Fibroblast of mammary gland (primary cell): ENCODE data around the gene RASGRP1.

Source experiments
- DNase-seq: peaks from one replicate; pipeline ENCODE4 v3.0.0-alpha.2; 2010; ENCODE audit warnings: low read depth
- H3K4me3 ChIP-seq: 2 replicates; pipeline ENCODE4 v1.5.1; 2011; ENCODE audit warnings: low read depth, mild to moderate bottlenecking, low read length, moderate library complexity; ENCODE audit not compliant: control insufficient read depth
- CTCF ChIP-seq: conservative IDR thresholded peaks from 2 replicates; pipeline ENCODE4 v1.5.1; 2011; ENCODE audit warnings: low read depth, low read length, inconsistent platforms; ENCODE audit not compliant: control insufficient read depth, insufficient read depth

The RASGRP1 gene

DNA sequence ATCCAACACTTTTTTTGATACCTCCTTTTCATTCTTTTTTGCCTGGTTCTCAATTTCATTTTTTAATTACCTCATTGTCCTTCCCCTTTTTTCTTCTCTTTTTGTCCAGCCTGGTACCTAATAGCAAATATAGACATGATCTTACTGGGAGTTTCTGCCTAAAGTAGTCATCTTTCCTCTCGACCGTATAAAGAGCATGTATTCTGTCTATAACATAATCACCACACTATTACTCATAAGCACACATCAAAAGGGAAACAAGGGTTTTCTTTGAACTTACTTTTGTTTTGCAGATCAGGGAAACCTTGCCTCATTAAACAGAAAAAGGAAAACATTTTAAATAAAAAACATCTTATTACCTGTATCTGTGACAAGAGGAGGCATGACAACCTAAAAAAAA is 77.7 kb downstream of the RASGRP1 start:
- TF ChIP-seq CTCF = no peak
- H3K4me3 ChIP-seq = no peak overlapping the region
- DNase-seq = no peak

DNA sequence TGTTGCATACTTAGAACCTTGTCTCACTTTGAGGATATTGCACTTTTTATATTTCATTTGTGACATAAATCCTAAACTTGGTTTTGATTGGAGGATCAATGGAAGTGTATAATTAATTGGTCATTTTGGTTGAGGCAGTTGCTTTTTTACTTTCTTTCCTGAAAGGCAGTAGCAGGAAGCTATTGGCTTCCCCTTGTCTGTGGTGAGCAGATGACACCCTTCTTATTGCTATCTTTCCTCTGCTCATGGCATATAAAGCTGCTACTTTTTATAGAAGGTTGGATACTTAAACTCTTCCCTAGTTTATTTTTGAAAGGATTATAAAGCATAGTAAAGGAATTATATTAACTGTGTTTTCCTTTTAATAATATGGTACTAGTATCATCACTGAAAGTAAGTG is 82.0 kb downstream of the RASGRP1 start:
- no peak overlapping the region for H3K4me3 ChIP-seq

GRCh38 chr15:38481761-38482160 is 82.9 kb downstream of the RASGRP1 start:
- DNase-seq = no peak
- no peak for TF ChIP-seq CTCF
- no peak overlapping the region for H3K4me3 ChIP-seq

More for the DNA sequence above, 82.0 kb downstream of the RASGRP1 start:
- no peak for TF ChIP-seq CTCF
- DNase-seq = no peak

DNA sequence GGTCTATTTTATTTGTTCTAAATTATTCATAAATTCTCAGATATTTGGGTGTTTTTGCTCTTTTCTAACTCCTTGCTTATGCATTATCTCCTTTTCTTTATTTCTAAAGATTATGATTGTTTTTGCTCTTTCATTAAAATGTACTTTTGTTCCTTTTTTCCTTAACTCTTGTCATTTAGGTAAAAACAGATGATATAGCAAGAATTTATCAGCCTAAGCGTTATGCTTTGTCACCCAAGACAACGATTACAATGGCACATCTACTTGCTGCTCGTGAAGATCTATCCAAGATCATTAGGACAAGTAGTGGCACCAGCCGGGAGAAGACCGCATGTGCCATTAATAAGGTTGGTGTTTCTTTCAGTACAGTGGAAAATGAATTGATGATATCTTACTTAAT is 83.5 kb downstream of the RASGRP1 start:
- no peak overlapping the region for H3K4me3 ChIP-seq
- no peak for DNase-seq
- no peak for TF ChIP-seq CTCF

DNA sequence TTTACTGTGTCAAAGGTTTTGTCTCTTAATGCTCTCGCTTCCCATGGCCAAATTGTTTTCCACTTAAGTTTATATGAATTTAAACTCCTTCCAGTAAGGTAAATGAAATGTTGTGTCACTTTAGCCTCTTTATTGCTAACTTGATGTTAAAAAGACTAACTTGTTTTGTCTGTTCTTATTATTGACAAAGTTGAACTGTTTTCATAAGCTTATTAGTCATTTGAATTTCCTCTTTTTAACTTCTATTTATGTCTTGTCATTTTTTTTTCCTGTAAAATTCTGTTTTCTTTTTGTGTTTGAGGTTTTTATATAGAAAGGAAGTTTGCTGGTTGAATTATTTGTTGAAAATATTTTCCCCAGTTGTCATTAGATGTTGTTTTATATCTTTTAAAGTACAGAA is 84.9 kb downstream of the RASGRP1 start:
- no peak for TF ChIP-seq CTCF
- no peak for DNase-seq
- H3K4me3 ChIP-seq = no peak overlapping the region

DNA sequence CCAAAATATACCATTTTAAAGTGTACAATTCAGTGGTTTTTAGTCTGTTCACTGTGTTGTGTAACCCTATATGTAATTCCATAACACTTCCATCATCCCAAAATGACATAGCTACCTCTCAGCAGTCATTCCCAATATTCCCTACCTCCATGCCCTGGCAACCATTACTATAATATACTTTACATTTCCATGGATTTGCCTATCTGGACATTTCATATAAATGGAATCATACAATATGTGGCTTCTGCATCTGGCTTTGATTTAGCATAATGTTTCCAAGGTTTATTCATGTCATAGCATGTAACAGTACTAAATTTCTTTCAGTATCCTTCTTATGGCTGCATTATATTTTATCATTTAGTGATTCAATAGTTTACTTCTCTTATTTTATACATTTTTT is 85.3 kb downstream of the RASGRP1 start:
- peak; percentile 37 for DNase-seq
- no peak overlapping the region for H3K4me3 ChIP-seq
- no peak for TF ChIP-seq CTCF

DNA sequence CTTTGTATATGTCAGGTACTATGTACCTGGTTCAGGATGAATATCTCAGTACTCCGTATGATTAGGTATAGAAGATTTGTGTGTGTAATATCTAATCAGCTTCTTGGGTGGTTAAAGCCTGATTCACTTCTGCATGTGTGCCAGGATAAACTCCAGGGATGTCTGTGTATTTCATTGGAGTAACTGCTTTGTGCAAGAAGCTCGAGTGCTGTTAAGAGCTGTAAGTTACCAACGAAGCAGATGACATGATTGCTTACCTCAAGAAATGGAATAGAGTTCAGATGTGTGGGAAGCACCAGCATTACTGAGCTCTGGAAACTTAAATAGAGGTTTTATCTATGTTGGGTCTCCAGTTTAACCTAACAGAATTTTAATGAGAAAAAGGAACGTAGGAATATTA is 87.0 kb downstream of the RASGRP1 start:
- DNase-seq = peak; percentile 46
- H3K4me3 ChIP-seq = no peak overlapping the region
- no peak for TF ChIP-seq CTCF
